ENCODE measurements around the gene PTPRT.

PTPRT gene

GRCh38 chr20:42430598-42430997, 759.1 kb downstream of the PTPRT start:
- H3K27me3 ChIP-seq (ENCODE audit: control insufficient read depth, insufficient read depth, low read length, poor library complexity, severe bottlenecking), result no peaks in the 10 kb centered on the region
- WGBS, 2 experiments, result 88 to 96% methylated on average over 2 of the region's 2 CpGs

DNA sequence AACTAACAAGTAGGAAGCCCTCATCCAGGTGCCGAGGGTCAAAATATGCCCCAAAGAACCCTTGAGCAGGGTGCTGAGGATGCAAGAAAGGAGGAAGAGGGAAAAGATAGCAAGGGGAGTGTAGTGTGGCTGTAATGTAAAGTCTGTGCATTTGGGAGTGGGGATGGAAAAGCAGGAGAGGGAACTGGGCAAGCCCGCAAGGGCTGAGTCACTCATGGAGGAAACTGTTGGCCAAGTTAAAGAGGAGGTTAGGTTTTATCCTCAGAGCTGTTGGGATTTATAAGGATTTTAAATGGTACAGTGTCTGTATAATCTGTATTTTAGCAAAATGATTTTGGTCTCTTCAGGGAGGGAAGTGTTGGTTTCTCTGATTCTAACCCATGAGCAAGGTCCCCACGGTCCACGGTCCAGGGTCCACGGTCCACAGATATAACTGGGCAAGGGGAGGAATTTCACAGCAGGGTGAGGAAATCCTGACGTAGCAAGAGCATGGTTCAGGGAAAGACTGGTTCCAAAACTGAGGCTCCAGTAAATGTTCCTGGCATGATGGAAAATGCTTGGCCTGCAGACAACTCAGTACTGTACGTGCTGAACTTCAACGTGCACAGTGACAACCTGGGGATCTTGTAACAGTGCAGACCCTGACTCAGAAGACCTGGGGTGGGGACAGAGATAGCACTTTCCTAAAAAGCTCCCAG, 759.8 kb downstream of the PTPRT start:
- Histone ChIP-seq H3K4me1 (ENCODE audit: control insufficient read depth, insufficient read depth, low read length) (no peaks in the 10 kb centered on the region), H3K27ac (ENCODE audit: insufficient read depth, low read depth, low read length, poor library complexity, severe bottlenecking) (no peak overlapping the region)
- 81 to 82% methylated on average over 8 of the region's 8 CpGs for WGBS, 2 experiments

More at GRCh38 chr20:42430598-42430997, 759.1 kb downstream of the PTPRT start:
- Histone ChIP-seq H3K4me1 (ENCODE audit: control insufficient read depth, insufficient read depth, low read length) (no peaks in the 10 kb centered on the region), H3K4me3 (ENCODE audit: insufficient read depth, low read depth, low read length) (no peak overlapping the region), H3K27ac (ENCODE audit: insufficient read depth, low read depth, low read length, poor library complexity, severe bottlenecking) (no peak overlapping the region), H3K9me3 (ENCODE audit: control insufficient read depth, low read length) (no peaks in the 10 kb centered on the region), H3K36me3 (ENCODE audit: control insufficient read depth, insufficient read depth, low read length) (no peaks in the 10 kb centered on the region)

DNA sequence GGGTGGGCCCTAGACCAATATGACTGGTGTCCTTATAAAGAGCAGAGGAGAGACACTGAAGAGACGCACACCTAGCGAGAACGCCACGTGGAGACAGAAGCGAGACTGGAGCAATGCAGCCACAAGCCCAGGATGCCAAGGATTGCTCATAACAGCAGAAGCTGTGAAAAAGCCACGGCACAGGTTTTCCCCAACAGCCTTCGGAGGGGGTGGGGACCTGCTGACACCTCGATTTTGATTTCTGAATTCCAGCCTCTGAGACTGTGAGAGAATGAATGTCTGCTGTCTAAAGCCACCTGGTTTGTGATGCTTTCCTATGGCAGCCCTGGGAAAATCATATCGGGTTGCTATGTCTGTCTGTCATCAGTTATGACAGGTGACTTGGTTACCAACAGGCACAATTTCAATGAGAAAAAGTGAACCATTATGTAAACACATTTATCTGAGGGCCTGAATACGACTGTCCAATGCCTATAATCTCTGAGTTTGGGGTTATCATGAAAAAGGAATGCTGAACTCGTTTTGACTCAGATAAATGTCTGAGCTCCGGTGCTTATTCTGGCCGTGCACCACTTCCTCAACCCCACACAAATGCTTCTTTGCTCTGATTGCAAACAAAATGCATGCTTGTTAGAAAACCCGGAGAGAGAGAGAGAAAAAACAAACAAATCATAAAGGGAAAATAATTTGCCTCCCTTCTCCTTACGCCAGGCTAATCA, 769.7 kb downstream of the PTPRT start:
- no peaks in the 10 kb centered on the region for H3K36me3 ChIP-seq (ENCODE audit: control insufficient read depth, insufficient read depth, low read length)
- WGBS, 2 experiments, result 92 to 93% methylated on average over 14 to 15 of the region's 15 CpGs
- H3K27ac ChIP-seq (ENCODE audit: insufficient read depth, low read depth, low read length, poor library complexity, severe bottlenecking), result no peak overlapping the region

More for the DNA sequence above, 759.8 kb downstream of the PTPRT start:
- H3K36me3 ChIP-seq (ENCODE audit: control insufficient read depth, insufficient read depth, low read length), result no peaks in the 10 kb centered on the region
- no peaks in the 10 kb centered on the region for H3K27me3 ChIP-seq (ENCODE audit: control insufficient read depth, insufficient read depth, low read length, poor library complexity, severe bottlenecking)
- no peaks in the 10 kb centered on the region for H3K9me3 ChIP-seq (ENCODE audit: control insufficient read depth, low read length)
- H3K4me3 ChIP-seq (ENCODE audit: insufficient read depth, low read depth, low read length), result no peak overlapping the region

GRCh38 chr20:42406826-42407225, 782.9 kb downstream of the PTPRT start:
- Histone ChIP-seq H3K27ac (ENCODE audit: insufficient read depth, low read depth, low read length, poor library complexity, severe bottlenecking) (no peak overlapping the region), H3K27me3 (ENCODE audit: control insufficient read depth, insufficient read depth, low read length, poor library complexity, severe bottlenecking) (no peaks in the 10 kb centered on the region), H3K4me3 (ENCODE audit: insufficient read depth, low read depth, low read length) (no peak overlapping the region), H3K9me3 (ENCODE audit: control insufficient read depth, low read length) (no peaks in the 10 kb centered on the region), H3K36me3 (ENCODE audit: control insufficient read depth, insufficient read depth, low read length) (no peaks in the 10 kb centered on the region), H3K4me1 (ENCODE audit: control insufficient read depth, insufficient read depth, low read length) (no peaks in the 10 kb centered on the region)
- 82 to 90% methylated on average over 2 of the region's 2 CpGs for WGBS, 2 experiments

More for the DNA sequence above, 769.7 kb downstream of the PTPRT start:
- no peak overlapping the region for H3K4me3 ChIP-seq (ENCODE audit: insufficient read depth, low read depth, low read length)
- no peaks in the 10 kb centered on the region for H3K9me3 ChIP-seq (ENCODE audit: control insufficient read depth, low read length)
- no peaks in the 10 kb centered on the region for H3K4me1 ChIP-seq (ENCODE audit: control insufficient read depth, insufficient read depth, low read length)
- no peaks in the 10 kb centered on the region for H3K27me3 ChIP-seq (ENCODE audit: control insufficient read depth, insufficient read depth, low read length, poor library complexity, severe bottlenecking)

DNA sequence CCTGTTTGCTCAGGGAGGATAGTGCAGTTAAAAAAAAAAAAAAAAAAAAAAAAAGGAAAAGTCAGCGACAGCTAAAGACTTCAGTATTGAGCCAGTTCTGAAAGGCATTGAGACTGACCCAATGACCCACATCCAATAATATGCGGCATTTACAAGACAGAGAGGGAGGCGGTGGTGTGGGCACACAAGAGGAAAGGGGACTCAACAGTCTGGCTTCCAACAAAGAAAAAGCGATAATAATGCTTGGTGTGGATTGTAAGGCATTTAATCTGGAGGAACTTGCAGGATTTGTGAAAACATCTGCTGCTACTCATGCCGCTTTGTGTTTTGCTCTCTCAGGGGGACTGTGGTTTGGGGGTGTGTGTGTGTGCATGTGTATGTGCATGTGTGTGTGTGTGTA, 787.3 kb downstream of the PTPRT start:
- no peak overlapping the region for H3K27ac ChIP-seq (ENCODE audit: insufficient read depth, low read depth, low read length, poor library complexity, severe bottlenecking)
- H3K36me3 ChIP-seq (ENCODE audit: control insufficient read depth, insufficient read depth, low read length), result no peaks in the 10 kb centered on the region
- H3K4me1 ChIP-seq (ENCODE audit: control insufficient read depth, insufficient read depth, low read length), result no peaks in the 10 kb centered on the region
- no peaks in the 10 kb centered on the region for H3K27me3 ChIP-seq (ENCODE audit: control insufficient read depth, insufficient read depth, low read length, poor library complexity, severe bottlenecking)
- WGBS, 2 experiments, result 65 to 73% methylated on average over 5 of the region's 5 CpGs
- H3K4me3 ChIP-seq (ENCODE audit: insufficient read depth, low read depth, low read length), result no peak overlapping the region
- H3K9me3 ChIP-seq (ENCODE audit: control insufficient read depth, low read length), result no peaks in the 10 kb centered on the region

DNA sequence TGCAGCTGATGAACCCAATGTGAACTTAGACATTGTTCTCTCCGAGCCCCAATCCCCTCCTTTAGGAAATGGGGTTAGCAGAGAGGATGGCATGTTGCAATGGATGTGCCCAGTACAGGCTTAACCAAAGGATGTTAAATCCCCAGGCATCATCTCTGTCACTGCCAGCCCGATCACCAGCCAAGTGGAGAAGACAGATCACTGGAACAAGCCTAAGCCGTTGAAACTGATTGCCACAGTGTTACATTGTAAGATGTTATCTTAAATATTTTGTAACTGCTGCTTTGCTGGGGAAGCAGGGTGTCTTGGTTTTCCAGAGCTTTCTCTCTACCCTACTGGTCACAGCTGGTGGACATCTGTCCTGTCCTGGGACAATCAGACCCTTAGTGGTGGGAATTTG, 788.1 kb downstream of the PTPRT start:
- Histone ChIP-seq H3K27me3 (ENCODE audit: control insufficient read depth, insufficient read depth, low read length, poor library complexity, severe bottlenecking) (no peaks in the 10 kb centered on the region), H3K4me1 (ENCODE audit: control insufficient read depth, insufficient read depth, low read length) (no peaks in the 10 kb centered on the region), H3K27ac (ENCODE audit: insufficient read depth, low read depth, low read length, poor library complexity, severe bottlenecking) (no peak overlapping the region), H3K36me3 (ENCODE audit: control insufficient read depth, insufficient read depth, low read length) (no peaks in the 10 kb centered on the region), H3K4me3 (ENCODE audit: insufficient read depth, low read depth, low read length) (no peak overlapping the region), H3K9me3 (ENCODE audit: control insufficient read depth, low read length) (no peaks in the 10 kb centered on the region)
- 92 to 94% methylated on average over 3 of the region's 3 CpGs for WGBS, 2 experiments

- Histone ChIP-seq H3K27ac (ENCODE audit: insufficient read depth, low read depth, low read length, poor library complexity, severe bottlenecking) (no peak overlapping the region), H3K4me3 (ENCODE audit: insufficient read depth, low read depth, low read length) (no peak overlapping the region), H3K27me3 (ENCODE audit: control insufficient read depth, insufficient read depth, low read length, poor library complexity, severe bottlenecking) (no peaks in the 10 kb centered on the region), H3K4me1 (ENCODE audit: control insufficient read depth, insufficient read depth, low read length) (no peaks in the 10 kb centered on the region), H3K9me3 (ENCODE audit: control insufficient read depth, low read length) (no peaks in the 10 kb centered on the region), H3K36me3 (ENCODE audit: control insufficient read depth, insufficient read depth, low read length) (no peaks in the 10 kb centered on the region)
- WGBS, 2 experiments, result 88 to 96% methylated on average over 2 to 3 of the region's 3 CpGs
Observed at GRCh38 chr20:42399802-42400201, 789.9 kb downstream of the PTPRT start.

DNA sequence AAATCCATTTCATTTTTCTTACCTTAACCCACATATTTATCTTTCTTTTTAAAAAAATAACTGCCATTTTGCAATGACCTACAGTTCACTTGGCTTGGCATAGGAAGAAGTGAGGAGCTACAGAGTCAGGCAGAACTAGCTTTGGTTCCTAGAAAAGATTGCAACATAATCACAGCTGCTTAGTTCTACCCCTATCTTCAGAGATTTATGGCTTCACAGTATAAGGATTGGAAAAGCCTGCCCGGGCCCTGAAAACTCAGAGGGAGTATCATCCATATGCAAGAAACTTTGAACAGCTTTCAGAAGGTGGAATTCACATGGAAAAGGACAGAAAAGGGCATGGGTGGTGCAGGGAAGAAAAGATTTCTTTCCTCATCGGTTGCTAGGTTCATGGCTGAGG, 797.3 kb downstream of the PTPRT start:
- Histone ChIP-seq H3K9me3 (ENCODE audit: control insufficient read depth, low read length) (no peaks in the 10 kb centered on the region), H3K36me3 (ENCODE audit: control insufficient read depth, insufficient read depth, low read length) (no peaks in the 10 kb centered on the region), H3K4me1 (ENCODE audit: control insufficient read depth, insufficient read depth, low read length) (no peaks in the 10 kb centered on the region), H3K4me3 (ENCODE audit: insufficient read depth, low read depth, low read length) (no peak overlapping the region), H3K27ac (ENCODE audit: insufficient read depth, low read depth, low read length, poor library complexity, severe bottlenecking) (no peak overlapping the region), H3K27me3 (ENCODE audit: control insufficient read depth, insufficient read depth, low read length, poor library complexity, severe bottlenecking) (no peaks in the 10 kb centered on the region)
- 15 to 16% methylated on average over 2 of the region's 2 CpGs for WGBS, 2 experiments

DNA sequence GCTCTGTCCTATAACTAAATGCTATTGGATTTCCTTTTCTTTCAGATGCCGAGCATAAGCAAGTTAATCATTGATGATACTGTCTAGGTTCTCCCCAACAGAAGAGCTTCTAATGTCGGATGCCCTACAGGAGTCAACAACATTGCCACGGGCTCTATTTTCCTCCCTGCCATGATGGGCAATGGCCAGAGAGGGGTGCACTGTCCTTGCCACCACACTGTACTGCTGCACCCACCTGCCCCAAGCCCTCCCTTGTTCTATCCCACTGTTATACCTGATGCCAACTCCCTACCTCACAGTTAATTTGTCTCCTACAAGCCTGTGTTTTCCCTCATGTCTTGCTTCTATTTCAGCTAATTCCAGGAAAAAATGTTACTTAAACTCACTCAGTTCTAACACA, 797.9 kb downstream of the PTPRT start:
- no peak overlapping the region for H3K4me3 ChIP-seq (ENCODE audit: insufficient read depth, low read depth, low read length)
- no peaks in the 10 kb centered on the region for H3K36me3 ChIP-seq (ENCODE audit: control insufficient read depth, insufficient read depth, low read length)
- 92 to 93% methylated on average over 3 of the region's 3 CpGs for WGBS, 2 experiments
- H3K9me3 ChIP-seq (ENCODE audit: control insufficient read depth, low read length), result no peaks in the 10 kb centered on the region
- no peak overlapping the region for H3K27ac ChIP-seq (ENCODE audit: insufficient read depth, low read depth, low read length, poor library complexity, severe bottlenecking)
- no peaks in the 10 kb centered on the region for H3K4me1 ChIP-seq (ENCODE audit: control insufficient read depth, insufficient read depth, low read length)
- no peaks in the 10 kb centered on the region for H3K27me3 ChIP-seq (ENCODE audit: control insufficient read depth, insufficient read depth, low read length, poor library complexity, severe bottlenecking)

DNA sequence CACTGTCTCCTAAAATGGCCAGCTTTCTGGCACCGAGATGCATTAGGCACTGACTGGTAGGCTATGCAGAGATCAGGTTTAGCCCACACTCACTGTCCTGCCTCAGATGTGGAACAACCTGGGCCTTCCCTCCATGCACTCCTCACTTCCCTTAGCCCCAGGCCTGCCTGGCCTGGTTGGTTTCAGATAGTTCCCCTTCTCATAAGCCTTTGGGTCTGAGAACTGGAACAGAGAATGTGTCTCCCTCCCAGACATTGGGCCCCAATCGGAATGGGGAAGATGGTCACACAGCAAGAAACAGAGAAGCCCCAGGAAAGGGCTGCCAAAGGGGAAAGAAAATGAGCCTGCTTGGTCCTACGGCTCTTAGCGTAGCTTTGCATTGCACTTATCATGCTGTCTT, 809.4 kb downstream of the PTPRT start:
- 91 to 95% methylated on average over 4 of the region's 4 CpGs for WGBS, 2 experiments
- H3K27me3 ChIP-seq (ENCODE audit: control insufficient read depth, insufficient read depth, low read length, poor library complexity, severe bottlenecking), result no peaks in the 10 kb centered on the region
- no peak overlapping the region for H3K4me3 ChIP-seq (ENCODE audit: insufficient read depth, low read depth, low read length)
- H3K36me3 ChIP-seq (ENCODE audit: control insufficient read depth, insufficient read depth, low read length), result no peaks in the 10 kb centered on the region
- peaks cover 4% of the 10 kb centered on the region for H3K4me1 ChIP-seq (ENCODE audit: control insufficient read depth, insufficient read depth, low read length)
- no peaks in the 10 kb centered on the region for H3K9me3 ChIP-seq (ENCODE audit: control insufficient read depth, low read length)
- no peak overlapping the region for H3K27ac ChIP-seq (ENCODE audit: insufficient read depth, low read depth, low read length, poor library complexity, severe bottlenecking)
